Measurements from ENCODE around the gene BRDT.

The BRDT gene

GRCh38 chr1:91949356-91949699 is at the start of gene BRDT:
BRDT (plus strand) TSS chr1:91949401; CDS start chr1:91962755, 13,354 bp downstream.
- H3K27ac Mint-ChIP-seq: no peak within 1 kb of the TSS
- H3K36me3 Mint-ChIP-seq: no peaks in the 10 kb centered on the region
- H3K27me3 Mint-ChIP-seq: peaks cover 0 to 6% of the 10 kb centered on the region in 2 donors
- DNase-seq (no peak), ATAC-seq (replicated peaks) (no peak)
- H3K4me3 Mint-ChIP-seq: no peak within 1 kb of the TSS
- peaks cover 0 to 4% of the 10 kb centered on the region in 2 donors for H3K4me1 Mint-ChIP-seq
- no peaks in the 10 kb centered on the region for H3K9me3 Mint-ChIP-seq

DNA sequence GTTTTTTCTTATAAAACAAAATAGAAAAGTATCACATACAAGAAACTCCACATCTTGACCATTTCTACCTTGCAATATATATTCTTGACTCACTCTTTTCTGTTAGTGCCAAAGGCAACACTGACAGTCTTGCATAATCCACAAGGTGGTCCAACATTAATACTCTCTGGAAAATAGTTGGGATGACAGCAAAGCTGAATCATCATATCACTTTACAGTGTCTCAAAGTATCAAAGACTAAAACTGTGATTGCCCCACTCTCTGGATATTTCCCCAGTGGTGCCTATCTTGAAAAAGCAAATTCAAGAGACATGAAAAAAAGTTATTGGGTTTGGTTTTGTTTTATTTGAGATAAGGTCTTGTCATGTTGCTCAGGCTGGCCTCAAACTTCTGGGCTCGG is 48.6 kb upstream of the BRDT start:
- no peak for ATAC-seq (replicated peaks)
- no peak overlapping the region for H3K4me3 Mint-ChIP-seq
- H3K27me3 Mint-ChIP-seq: peaks cover 15 to 20% of the 10 kb centered on the region in 2 donors
- no peak for DNase-seq
- H3K4me1 Mint-ChIP-seq: no peaks in the 10 kb centered on the region
- no peak overlapping the region for H3K27ac Mint-ChIP-seq
- H3K9me3 Mint-ChIP-seq: no peaks in the 10 kb centered on the region
- no peaks in the 10 kb centered on the region for H3K36me3 Mint-ChIP-seq

DNA sequence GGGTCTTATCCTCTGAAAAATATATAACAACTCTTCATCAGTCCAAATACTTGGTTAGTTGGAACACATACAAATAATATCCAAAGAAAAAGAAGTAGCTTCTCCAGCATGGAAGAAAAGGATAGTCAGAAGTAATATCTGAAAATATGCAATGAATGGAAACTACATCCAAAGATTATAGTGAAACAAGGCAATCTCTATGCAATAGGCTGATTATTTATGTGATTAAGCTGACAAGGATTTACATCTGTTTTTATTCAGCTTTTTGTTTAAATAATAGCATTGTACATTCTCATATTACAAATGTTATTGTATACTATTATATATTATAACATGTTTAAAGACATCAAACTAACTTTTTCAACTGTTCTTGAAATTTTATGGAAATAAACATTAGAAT is 48.0 kb upstream of the BRDT start:
- H3K9me3 Mint-ChIP-seq: no peaks in the 10 kb centered on the region
- H3K4me3 Mint-ChIP-seq: no peak overlapping the region
- no peaks in the 10 kb centered on the region for H3K4me1 Mint-ChIP-seq
- no peaks in the 10 kb centered on the region for H3K36me3 Mint-ChIP-seq
- no peak overlapping the region for H3K27ac Mint-ChIP-seq
- no peak for ATAC-seq (replicated peaks)
- DNase-seq: no peak
- peaks cover 8 to 15% of the 10 kb centered on the region in 2 donors for H3K27me3 Mint-ChIP-seq

DNA sequence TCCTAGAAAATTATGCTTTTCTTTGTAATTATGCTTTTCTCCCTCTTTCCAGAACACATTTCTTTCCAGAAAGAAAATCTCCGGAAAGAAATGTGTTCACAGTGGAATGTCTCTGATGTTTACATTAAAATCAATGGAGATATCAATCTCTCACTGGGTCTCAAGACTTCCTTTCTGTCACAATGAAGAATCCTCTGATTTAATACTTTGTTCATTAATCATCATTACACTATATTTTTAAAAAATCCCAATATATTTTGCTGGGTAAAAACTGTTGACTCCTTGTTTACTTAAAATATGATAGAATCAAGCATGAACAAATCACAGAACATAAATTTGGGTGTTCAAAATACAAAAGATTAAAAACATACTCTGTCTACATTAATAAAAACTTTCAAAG is 36.9 kb upstream of the BRDT start:
- DNase-seq (no peak), ATAC-seq (replicated peaks) (no peak)
- Mint-ChIP-seq H3K36me3 (no peaks in the 10 kb centered on the region), H3K4me1 (no peaks in the 10 kb centered on the region), H3K9me3 (no peaks in the 10 kb centered on the region), H3K27me3 (peaks cover 0 to 7% of the 10 kb centered on the region in 2 donors), H3K4me3 (no peak overlapping the region), H3K27ac (no peak overlapping the region)

- no peaks in the 10 kb centered on the region for H3K9me3 Mint-ChIP-seq
- peaks cover 0 to 7% of the 10 kb centered on the region in 2 donors for H3K27me3 Mint-ChIP-seq
- DNase-seq (no peak), ATAC-seq (replicated peaks) (no peak)
- no peak overlapping the region for H3K4me3 Mint-ChIP-seq
- H3K27ac Mint-ChIP-seq: no peak overlapping the region
- no peaks in the 10 kb centered on the region for H3K4me1 Mint-ChIP-seq
- H3K36me3 Mint-ChIP-seq: no peaks in the 10 kb centered on the region
These were observed 36.2 kb upstream of the BRDT start for GRCh38 chr1:91913018-91913417.

GRCh38 chr1:91916046-91916445 is 33.2 kb upstream of the BRDT start:
- DNase-seq (no peak), ATAC-seq (replicated peaks) (no peak)
- Mint-ChIP-seq H3K27ac (no peak overlapping the region), H3K9me3 (no peaks in the 10 kb centered on the region), H3K27me3 (peaks cover 0 to 5% of the 10 kb centered on the region in 2 donors), H3K36me3 (no peaks in the 10 kb centered on the region), H3K4me3 (no peak overlapping the region), H3K4me1 (no peaks in the 10 kb centered on the region)

GRCh38 chr1:91916811-91917460 is 32.3 kb upstream of the BRDT start:
- DNase-seq: no peak
- H3K36me3 Mint-ChIP-seq: no peaks in the 10 kb centered on the region
- no peak overlapping the region for H3K4me3 Mint-ChIP-seq
- H3K27me3 Mint-ChIP-seq: no peaks in the 10 kb centered on the region
- ATAC-seq (replicated peaks): no peak
- no peaks in the 10 kb centered on the region for H3K4me1 Mint-ChIP-seq
- no peaks in the 10 kb centered on the region for H3K9me3 Mint-ChIP-seq
- no peak overlapping the region for H3K27ac Mint-ChIP-seq

GRCh38 chr1:91919962-91920361 is 29.2 kb upstream of the BRDT start:
- Mint-ChIP-seq H3K4me1 (no peaks in the 10 kb centered on the region), H3K27me3 (peaks cover 3 to 8% of the 10 kb centered on the region in 2 donors), H3K9me3 (no peaks in the 10 kb centered on the region), H3K4me3 (no peak overlapping the region), H3K36me3 (no peaks in the 10 kb centered on the region), H3K27ac (no peak overlapping the region)
- DNase-seq (no peak), ATAC-seq (replicated peaks) (no peak)

DNA sequence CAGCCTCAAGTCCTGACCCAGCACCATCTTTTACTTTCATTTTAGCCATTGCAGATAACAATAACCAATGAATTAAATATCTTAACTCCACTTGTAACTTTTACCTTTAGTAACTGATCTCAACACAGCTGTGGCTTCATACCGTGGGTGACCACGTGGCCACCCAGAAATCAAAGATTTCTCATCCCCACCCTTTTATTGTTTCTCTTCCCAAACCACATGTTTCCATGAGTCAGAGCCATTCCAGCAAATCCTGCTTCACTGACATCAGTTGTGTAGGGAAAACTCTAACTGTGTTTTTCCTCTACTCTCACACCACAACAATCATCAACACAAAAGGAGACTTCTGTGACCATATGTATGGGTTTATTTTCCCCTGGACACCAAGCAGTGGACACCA is 25.1 kb upstream of the BRDT start:
- Mint-ChIP-seq H3K27me3 (peaks cover 3 to 8% of the 10 kb centered on the region in 2 donors), H3K9me3 (no peaks in the 10 kb centered on the region), H3K4me3 (no peak overlapping the region), H3K4me1 (no peaks in the 10 kb centered on the region), H3K36me3 (no peaks in the 10 kb centered on the region), H3K27ac (no peak overlapping the region)
- ATAC-seq (replicated peaks) (no peak), DNase-seq (no peak)

- Mint-ChIP-seq H3K27ac (no peak overlapping the region), H3K9me3 (no peaks in the 10 kb centered on the region), H3K4me1 (no peaks in the 10 kb centered on the region), H3K36me3 (no peaks in the 10 kb centered on the region), H3K27me3 (peaks cover 3 to 8% of the 10 kb centered on the region in 2 donors), H3K4me3 (no peak overlapping the region)
- no peak for ATAC-seq (replicated peaks)
- no peak for DNase-seq
These were observed 23.4 kb upstream of the BRDT start for GRCh38 chr1:91925644-91926435.

- no peaks in the 10 kb centered on the region for H3K9me3 Mint-ChIP-seq
- ATAC-seq (replicated peaks) (no peak), DNase-seq (no peak)
- no peak overlapping the region for H3K4me3 Mint-ChIP-seq
- H3K36me3 Mint-ChIP-seq: no peaks in the 10 kb centered on the region
- H3K4me1 Mint-ChIP-seq: no peaks in the 10 kb centered on the region
- no peak overlapping the region for H3K27ac Mint-ChIP-seq
- peaks cover 3 to 8% of the 10 kb centered on the region in 2 donors for H3K27me3 Mint-ChIP-seq
These were observed 21.2 kb upstream of the BRDT start for GRCh38 chr1:91928026-91928425.

- DNase-seq (no peak), ATAC-seq (replicated peaks) (no peak)
- H3K4me3 Mint-ChIP-seq: no peak overlapping the region
- no peaks in the 10 kb centered on the region for H3K4me1 Mint-ChIP-seq
- no peaks in the 10 kb centered on the region for H3K36me3 Mint-ChIP-seq
- H3K27me3 Mint-ChIP-seq: peaks cover 0 to 1% of the 10 kb centered on the region in 2 donors
- H3K9me3 Mint-ChIP-seq: no peaks in the 10 kb centered on the region
- no peak overlapping the region for H3K27ac Mint-ChIP-seq
These were observed 20.0 kb upstream of the BRDT start for GRCh38 chr1:91929250-91929649.

GRCh38 chr1:91937613-91938012 is 11.6 kb upstream of the BRDT start:
- H3K36me3 Mint-ChIP-seq: no peaks in the 10 kb centered on the region
- H3K9me3 Mint-ChIP-seq: peaks cover 0 to 3% of the 10 kb centered on the region in 2 donors
- H3K27me3 Mint-ChIP-seq: peaks cover 0 to 5% of the 10 kb centered on the region in 2 donors
- H3K27ac Mint-ChIP-seq: no peak overlapping the region
- H3K4me3 Mint-ChIP-seq: no peak overlapping the region
- ATAC-seq (replicated peaks) (no peak), DNase-seq (no peak)
- no peaks in the 10 kb centered on the region for H3K4me1 Mint-ChIP-seq

- H3K27me3 Mint-ChIP-seq: peaks cover 0 to 5% of the 10 kb centered on the region in 2 donors
- no peak overlapping the region for H3K4me3 Mint-ChIP-seq
- ATAC-seq (replicated peaks) (no peak), DNase-seq (no peak)
- peaks cover 0 to 3% of the 10 kb centered on the region in 2 donors for H3K9me3 Mint-ChIP-seq
- H3K4me1 Mint-ChIP-seq: no peaks in the 10 kb centered on the region
- no peak overlapping the region for H3K27ac Mint-ChIP-seq
- H3K36me3 Mint-ChIP-seq: no peaks in the 10 kb centered on the region
These were observed 8.7 kb upstream of the BRDT start for GRCh38 chr1:91940496-91940895.

- H3K27ac Mint-ChIP-seq: no peak overlapping the region
- H3K4me3 Mint-ChIP-seq: no peak overlapping the region
- no peak for DNase-seq
These were observed 5.1 kb upstream of the BRDT start for GRCh38 chr1:91944087-91944486.

More at GRCh38 chr1:91944087-91944486, 5.1 kb upstream of the BRDT start:
- no peak for ATAC-seq (replicated peaks)
- H3K4me1 Mint-ChIP-seq: peaks cover 0 to 4% of the 10 kb centered on the region in 2 donors
- H3K36me3 Mint-ChIP-seq: no peaks in the 10 kb centered on the region
- peaks cover 0 to 3% of the 10 kb centered on the region in 2 donors for H3K9me3 Mint-ChIP-seq
- H3K27me3 Mint-ChIP-seq: peaks cover 0 to 6% of the 10 kb centered on the region in 2 donors
